ENCODE results near the gene TENM3.

TENM3 gene

DNA sequence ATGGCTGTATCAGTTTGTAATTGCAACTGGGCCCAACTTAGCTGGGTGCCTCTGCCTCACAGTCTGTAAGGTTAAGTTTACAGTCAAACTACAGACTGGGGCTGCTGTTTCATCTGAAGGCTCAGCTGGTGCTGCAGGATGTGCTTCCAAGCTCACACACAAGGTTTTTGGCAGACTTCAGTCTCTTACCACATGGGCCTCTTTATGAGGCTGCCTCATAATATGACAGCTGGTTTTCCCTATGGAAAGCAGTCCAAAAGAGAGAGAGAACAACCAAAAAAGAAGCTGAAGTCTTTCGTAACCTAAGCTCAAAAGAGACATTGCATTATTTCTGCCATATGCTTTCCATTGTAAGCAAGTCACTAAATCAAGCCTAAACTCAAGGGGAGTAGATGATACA, 402.3 kb downstream of the TENM3 start:
- DNase-seq (ENCODE audit: low read depth) = no peak

DNA sequence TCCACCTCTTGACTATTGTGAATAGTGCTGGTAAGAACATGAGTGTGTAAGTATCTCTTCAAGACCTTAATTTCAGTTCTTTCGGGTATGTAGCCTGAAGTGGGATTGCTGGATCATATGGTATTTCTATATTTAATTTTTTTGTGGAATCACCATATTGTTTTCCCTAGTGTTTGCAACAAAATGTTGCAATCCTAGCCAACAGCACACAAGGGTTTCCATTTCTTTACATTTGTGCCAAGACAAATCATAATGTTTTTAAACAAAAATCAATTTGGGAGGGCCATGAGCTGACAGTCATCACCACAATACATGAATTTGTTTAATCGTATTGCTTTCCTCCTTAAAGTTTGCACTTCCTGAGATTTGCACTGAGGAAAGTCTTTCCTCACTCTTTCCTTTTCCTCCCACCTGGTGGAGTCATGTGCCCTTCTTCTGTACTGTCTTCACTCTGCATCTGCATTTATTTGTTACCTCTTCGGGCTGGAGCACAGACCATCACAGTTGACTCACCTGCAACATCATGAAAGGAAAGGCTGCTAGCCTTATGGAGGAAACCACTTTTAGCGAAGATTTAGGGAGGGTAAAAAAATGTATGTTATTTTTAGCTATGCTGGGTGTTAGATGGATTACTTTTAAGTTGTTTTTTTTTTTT, 404.6 kb downstream of the TENM3 start:
- no peak for DNase-seq (ENCODE audit: low read depth)
- no peak overlapping the region for H3K4me3 ChIP-seq (ENCODE audit: control insufficient read depth, low read depth, low read length)
- TF ChIP-seq, protein P1, sequence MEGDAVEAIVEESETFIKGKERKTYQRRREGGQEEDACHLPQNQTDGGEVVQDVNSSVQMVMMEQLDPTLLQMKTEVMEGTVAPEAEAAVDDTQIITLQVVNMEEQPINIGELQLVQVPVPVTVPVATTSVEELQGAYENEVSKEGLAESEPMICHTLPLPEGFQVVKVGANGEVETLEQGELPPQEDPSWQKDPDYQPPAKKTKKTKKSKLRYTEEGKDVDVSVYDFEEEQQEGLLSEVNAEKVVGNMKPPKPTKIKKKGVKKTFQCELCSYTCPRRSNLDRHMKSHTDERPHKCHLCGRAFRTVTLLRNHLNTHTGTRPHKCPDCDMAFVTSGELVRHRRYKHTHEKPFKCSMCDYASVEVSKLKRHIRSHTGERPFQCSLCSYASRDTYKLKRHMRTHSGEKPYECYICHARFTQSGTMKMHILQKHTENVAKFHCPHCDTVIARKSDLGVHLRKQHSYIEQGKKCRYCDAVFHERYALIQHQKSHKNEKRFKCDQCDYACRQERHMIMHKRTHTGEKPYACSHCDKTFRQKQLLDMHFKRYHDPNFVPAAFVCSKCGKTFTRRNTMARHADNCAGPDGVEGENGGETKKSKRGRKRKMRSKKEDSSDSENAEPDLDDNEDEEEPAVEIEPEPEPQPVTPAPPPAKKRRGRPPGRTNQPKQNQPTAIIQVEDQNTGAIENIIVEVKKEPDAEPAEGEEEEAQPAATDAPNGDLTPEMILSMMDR (IDR thresholded peaks at IDR 0.05; ENCODE audit: control insufficient read depth, insufficient read depth, low read depth, low read length, missing control alignments) = no peak

More for the DNA sequence above, 402.3 kb downstream of the TENM3 start:
- TF ChIP-seq, protein P1 (IDR thresholded peaks at IDR 0.05; ENCODE audit: control insufficient read depth, insufficient read depth, low read depth, low read length, missing control alignments) = no peak
- H3K4me3 ChIP-seq (ENCODE audit: control insufficient read depth, low read depth, low read length) = no peak overlapping the region

DNA sequence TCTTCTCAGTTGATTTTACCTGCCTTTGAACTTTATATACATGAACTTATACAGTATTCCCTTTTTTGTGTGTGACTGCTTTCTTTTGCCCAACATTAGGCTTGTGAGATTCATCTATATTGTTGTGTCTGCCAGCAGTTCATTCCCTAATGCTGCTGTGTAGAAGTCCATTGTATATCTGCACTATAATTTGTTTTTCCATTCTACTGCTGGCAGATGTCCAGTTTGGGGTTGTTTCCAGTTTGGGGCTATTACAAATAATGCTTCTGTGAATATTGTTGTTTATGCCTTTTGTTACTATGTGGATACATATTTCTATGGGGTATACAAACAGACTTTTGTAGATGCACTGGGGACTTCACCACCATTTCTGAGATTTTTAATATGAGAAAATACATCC, 405.6 kb downstream of the TENM3 start:
- no peak for DNase-seq (ENCODE audit: low read depth)
- H3K4me3 ChIP-seq (ENCODE audit: control insufficient read depth, low read depth, low read length) = no peak overlapping the region

DNA sequence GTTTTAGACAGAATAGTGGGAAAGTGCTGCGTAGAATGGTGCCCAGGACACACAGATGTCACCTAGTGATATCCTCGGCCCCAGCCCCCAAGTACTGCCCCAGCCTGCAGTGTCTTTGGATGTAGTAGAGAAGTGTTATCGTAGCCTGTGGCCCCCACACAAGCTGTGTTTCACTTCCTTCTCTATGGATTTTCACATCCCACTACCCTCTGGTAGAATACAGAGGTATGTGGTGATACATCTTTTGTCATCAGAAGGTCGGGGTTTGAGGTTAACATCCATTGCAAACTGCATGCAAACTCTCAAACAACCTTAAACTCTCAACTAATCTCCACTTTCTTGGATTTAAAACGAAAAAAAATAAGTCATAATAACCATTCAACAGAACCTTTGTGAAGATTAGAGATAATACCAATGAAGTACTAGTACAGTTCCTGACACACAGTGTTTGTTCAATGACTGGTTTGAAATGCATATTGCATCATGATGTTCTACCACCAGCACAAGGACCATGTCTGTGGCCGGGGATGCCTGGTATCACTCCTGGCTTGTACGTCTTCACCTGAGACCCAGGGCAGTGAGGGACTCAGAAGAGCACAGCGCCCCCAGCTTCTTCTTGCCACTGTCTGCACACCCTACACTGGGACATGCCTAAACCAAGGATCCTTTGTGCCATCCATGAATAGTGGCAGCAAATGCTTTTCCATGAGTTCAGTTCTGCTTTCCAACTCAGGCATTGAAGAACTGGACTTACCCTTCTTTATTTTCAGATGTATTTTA, 406.7 kb downstream of the TENM3 start:
- TF ChIP-seq, protein P1 (IDR thresholded peaks at IDR 0.05; ENCODE audit: control insufficient read depth, insufficient read depth, low read depth, low read length, missing control alignments) = no peak
- no peak for DNase-seq (ENCODE audit: low read depth)
- no peak overlapping the region for H3K4me3 ChIP-seq (ENCODE audit: control insufficient read depth, low read depth, low read length)

More for the DNA sequence above, 405.6 kb downstream of the TENM3 start:
- TF ChIP-seq, protein P1 (IDR thresholded peaks at IDR 0.05; ENCODE audit: control insufficient read depth, insufficient read depth, low read depth, low read length, missing control alignments) = no peak

DNA sequence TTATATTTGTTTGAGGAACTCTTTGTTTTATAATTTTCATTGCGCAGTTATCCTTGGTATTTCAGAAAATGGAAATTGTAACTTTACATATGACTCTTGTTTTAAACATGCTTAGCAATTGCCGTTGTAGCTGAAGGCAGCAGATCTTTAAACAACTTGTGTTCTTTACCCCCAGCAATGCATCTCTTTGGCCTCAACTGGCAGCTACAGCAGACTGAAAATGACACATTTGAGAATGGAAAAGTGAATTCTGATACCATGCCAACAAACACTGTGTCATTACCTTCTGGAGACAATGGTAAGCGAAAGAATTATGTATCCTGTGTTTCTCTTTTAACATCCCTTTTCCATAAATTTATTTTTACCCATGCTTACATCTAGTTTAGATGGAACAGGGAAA, 410.4 kb downstream of the TENM3 start:
- DNase-seq (ENCODE audit: low read depth) = no peak
- TF ChIP-seq, protein P1 (IDR thresholded peaks at IDR 0.05; ENCODE audit: control insufficient read depth, insufficient read depth, low read depth, low read length, missing control alignments) = no peak
- no peak overlapping the region for H3K4me3 ChIP-seq (ENCODE audit: control insufficient read depth, low read depth, low read length)

DNA sequence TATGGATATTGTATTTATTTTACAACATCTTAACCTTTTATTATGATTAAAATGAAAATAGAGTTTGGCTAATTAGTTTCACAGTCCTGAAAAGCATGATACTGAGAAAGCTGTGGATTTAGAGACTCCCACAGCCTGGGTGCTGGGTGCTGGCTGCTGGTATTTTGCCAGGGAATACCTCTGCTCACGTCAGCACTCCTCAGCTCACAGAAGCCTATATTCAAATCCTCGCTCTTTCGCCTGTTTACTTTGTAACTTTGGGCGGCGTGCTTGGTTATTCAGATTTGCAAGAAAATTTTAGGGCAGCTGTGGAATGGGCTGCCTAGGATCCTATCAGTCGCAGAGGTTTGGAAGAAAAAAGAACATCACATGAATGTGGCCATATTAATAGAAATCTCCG, 412.1 kb downstream of the TENM3 start:
- TF ChIP-seq, protein P1 (IDR thresholded peaks at IDR 0.05; ENCODE audit: control insufficient read depth, insufficient read depth, low read depth, low read length, missing control alignments) = no peak
- no peak overlapping the region for H3K4me3 ChIP-seq (ENCODE audit: control insufficient read depth, low read depth, low read length)
- DNase-seq (ENCODE audit: low read depth) = no peak
